BJ (cell line): Measurements from ENCODE around the gene SNRNP70. TPM values are rescaled to one million over a fixed set of nuclear protein-coding genes. Genes with fewer than 3 reads are reported as not detected.

Experiments
- CTCF ChIA-PET: fragments of 350-600 bp; formaldehyde crosslinking; extraction: SDS; loops from one replicate; lab custom pipeline; 2021; ENCODE audit warnings: antibody characterized with exemption, inconsistent platforms; lab: Yijun Ruan, JAX
- POLR2A ChIA-PET: fragments of 300-600 bp; sonication (Branson Sonifier 250); formaldehyde crosslinking; extraction: SDS; loops from one replicate; lab custom pipeline; 2021; ENCODE audit warnings: antibody characterized with exemption; lab: Charles Lee
- DNase-seq: peaks from one replicate; pipeline ENCODE4 v3.0.0-alpha.2; 2011; ENCODE audit warnings: low read depth
- H3K27me3 ChIP-seq: 2 replicates; pipeline ENCODE4 v1.6.0; 2011; ENCODE audit warnings: low read length; ENCODE audit not compliant: control insufficient read depth, insufficient read depth
- H3K36me3 ChIP-seq: 2 replicates; pipeline ENCODE4 v1.5.1; 2011; ENCODE audit warnings: low read length; ENCODE audit not compliant: control insufficient read depth, insufficient read depth
- H3K4me3 ChIP-seq: 2 replicates; pipeline ENCODE4 v1.5.1; 2011; ENCODE audit warnings: low read depth, mild to moderate bottlenecking, control low read depth, low read length
- CTCF ChIP-seq: IDR thresholded peaks from 2 replicates; pipeline ENCODE4 v1.5.1; 2011; ENCODE audit warnings: low read depth, mild to moderate bottlenecking, control low read depth, inconsistent platforms, low read length, moderate library complexity; ENCODE audit not compliant: insufficient read depth
- polyA plus RNA-seq: library from polyadenylated mRNA; depleted of rRNA; stranded (reverse); fragments of >200 nt; gene quantifications from 2 replicates; pipeline ENCODE4 v1.2.3, GENCODE V29; 2011

The SNRNP70 gene
- polyA plus RNA-seq, 1 experiment = 268 TPM

GRCh38 chr19:49064768-49065611, 20.3 kb upstream of the SNRNP70 start, which contains the start of gene NTF4:
NTF4 (minus strand) TSS chr19:49064818; CDS start chr19:49061997, 2,821 bp downstream.
- ChIA-PET CTCF (interaction anchor here (0.8 to 0.9 kb wide), 2 partner anchors 10 to 71 kb away, joined by 3 read pairs; partner anchors contain the start of genes GYS1 and RUVBL2), POLR2A (interaction anchor here (0.8 kb wide), 1 partner anchor 84 kb away, joined by 9 read pairs; no protein-coding TSS in a partner anchor)
- H3K36me3 ChIP-seq = no peaks in the 10 kb centered on the region
- H3K4me3 ChIP-seq = peak within 1 kb of the TSS; percentile 20; the same call in 1 of the 2 replicates
- TF ChIP-seq CTCF = no peak
- peaks cover 17% of the 10 kb centered on the region for H3K27me3 ChIP-seq
- DNase-seq = no peak

DNA sequence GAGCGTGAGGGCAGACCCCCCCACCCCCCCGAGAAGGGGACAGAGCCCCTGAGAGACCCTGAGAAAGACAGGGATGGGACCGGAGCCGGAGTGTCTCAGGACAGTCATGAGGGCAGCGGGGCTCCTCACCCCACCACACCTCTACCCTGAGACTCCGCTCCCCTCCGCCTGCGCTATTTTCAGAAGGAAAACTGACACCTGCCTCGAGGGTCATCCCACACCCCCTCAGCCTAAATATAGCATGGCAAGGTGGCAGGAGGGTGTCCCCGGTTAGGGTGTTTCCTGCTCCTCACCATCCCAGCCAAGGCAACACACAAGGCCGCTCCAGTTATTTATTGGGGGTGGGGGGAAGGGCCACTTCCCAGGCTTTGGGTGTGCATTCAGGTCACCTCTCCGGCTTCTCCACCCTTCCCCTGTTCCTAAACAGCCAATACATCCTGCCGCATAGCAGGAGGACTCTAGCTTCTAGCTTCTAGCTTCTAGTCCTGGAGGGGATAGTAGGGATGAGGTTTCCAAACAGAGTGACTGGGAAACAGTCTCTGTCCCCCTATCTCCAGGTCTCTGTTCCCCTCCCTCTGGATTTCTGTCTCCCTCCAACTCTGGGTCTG, 19.2 kb upstream of the SNRNP70 start:
- TF ChIP-seq CTCF = no peak
- CTCF ChIA-PET = no interaction called here
- POLR2A ChIA-PET = no interaction called here
- Histone ChIP-seq H3K4me3 (no peak overlapping the region), H3K27me3 (peaks cover 17% of the 10 kb centered on the region), H3K36me3 (no peaks in the 10 kb centered on the region)
- no peak for DNase-seq

GRCh38 chr19:49067554-49067953, 17.7 kb upstream of the SNRNP70 start:
- Histone ChIP-seq H3K36me3 (no peaks in the 10 kb centered on the region), H3K4me3 (no peak overlapping the region), H3K27me3 (peaks cover 20% of the 10 kb centered on the region)
- ChIA-PET CTCF (no interaction called here), POLR2A (no interaction called here)
- no peak for TF ChIP-seq CTCF
- DNase-seq = no peak

- no peak for DNase-seq
- ChIA-PET CTCF (interaction anchor here (0.8 to 1.7 kb wide), 3 partner anchors 69 to 156 kb away, joined by 3 to 5 read pairs (median 3); no protein-coding TSS in a partner anchor), POLR2A (no interaction called here)
- H3K27me3 ChIP-seq = peaks cover 28% of the 10 kb centered on the region
- H3K36me3 ChIP-seq = no peaks in the 10 kb centered on the region
- no peak overlapping the region for H3K4me3 ChIP-seq
- TF ChIP-seq CTCF = no peak
These were observed 16.2 kb upstream of the SNRNP70 start for GRCh38 chr19:49069026-49069425.

GRCh38 chr19:49070416-49070815, 14.8 kb upstream of the SNRNP70 start:
- Histone ChIP-seq H3K36me3 (no peaks in the 10 kb centered on the region), H3K4me3 (no peak overlapping the region), H3K27me3 (peaks cover 25% of the 10 kb centered on the region)
- TF ChIP-seq CTCF = no peak
- POLR2A ChIA-PET = no interaction called here
- CTCF ChIA-PET = interaction anchor here (0.8 to 1.8 kb wide), 4 partner anchors 14 to 143 kb away, joined by 3 to 4 read pairs (median 3); no protein-coding TSS in a partner anchor
- no peak for DNase-seq
